Stimulated activated CD8-positive, alpha-beta memory T cell treated with anti-CD3 and anti-CD28 coated beads, Interleukin-4, amount 100 ng/mL, for 24 hours (primary cell): Measurements from ENCODE around the gene SLC23A2.
A peak's percentile ranks its signal among the peaks of the same experiment; 100 is the strongest.
"Not testable (repeated sequence)": the region's sequence is repeated elsewhere in the genome, so short reads cannot be mapped to it uniquely, and the experiment has no call there.

ENCODE experiments used
- DNase-seq: peaks from one replicate; pipeline ENCODE4 v3.0.0-alpha.2; 2020; ENCODE audit warnings: low read depth

Gene SLC23A2

GRCh38 chr20:5001174-5002076 lies at the start of gene SLC23A2:
Gene SLC23A2, minus strand, starts transcription at chr20:5001510. Its CDS starts 68,948 bp downstream, at chr20:4932562.
- DNase-seq, result peak; percentile 33

DNA sequence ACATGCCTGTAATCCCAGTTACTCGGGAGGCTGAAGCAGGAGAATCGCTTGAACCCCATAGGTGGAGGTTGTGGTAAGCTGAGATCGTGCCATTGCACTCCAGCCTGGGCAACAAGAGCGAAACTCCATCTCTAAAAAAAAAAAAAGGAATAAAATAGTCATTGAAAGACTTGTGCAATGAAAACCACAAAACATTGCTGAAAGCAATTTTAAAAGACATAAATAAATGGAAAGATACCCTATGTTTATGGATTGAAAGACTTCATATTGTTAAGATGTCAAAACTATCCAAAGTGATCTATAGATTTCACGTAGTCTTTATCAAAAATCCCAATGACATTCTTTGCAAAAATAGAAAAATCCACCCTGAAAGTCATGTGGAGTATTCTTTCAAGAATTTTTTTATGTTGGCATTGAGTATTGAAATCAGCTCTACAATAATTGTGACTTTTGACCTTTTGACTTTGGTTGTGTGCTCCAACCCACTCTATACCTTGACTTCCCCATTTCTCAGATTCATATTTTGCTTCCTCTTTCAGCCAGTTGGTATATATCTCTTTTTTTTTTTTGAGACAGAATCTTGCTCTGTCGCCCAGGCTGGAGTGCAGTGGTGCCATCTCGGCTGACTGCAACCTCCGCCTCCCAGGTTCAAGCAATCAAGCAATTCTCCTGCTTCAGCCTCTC lies 45.5 kb upstream of the SLC23A2 start:
- DNase-seq, result no peak

DNA sequence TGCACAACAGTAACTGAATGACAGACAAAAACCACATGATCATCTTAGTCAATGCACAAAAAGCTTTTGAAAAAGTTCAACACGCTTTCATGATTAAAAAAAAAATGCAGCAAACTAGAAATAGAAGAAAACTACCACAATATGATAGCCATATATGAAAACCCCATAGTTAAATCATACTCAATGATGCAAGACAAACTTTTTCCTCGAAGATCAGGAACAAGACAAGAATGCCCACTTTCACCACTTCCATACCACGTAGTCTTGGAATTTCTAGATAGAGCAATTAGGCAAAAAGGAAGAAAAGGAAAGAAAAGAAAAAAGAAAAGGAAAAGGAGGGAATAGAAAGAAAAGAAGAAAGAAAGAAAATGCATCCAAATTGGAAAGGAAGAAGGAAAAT lies 44.6 kb upstream of the SLC23A2 start:
- no peak for DNase-seq

DNA sequence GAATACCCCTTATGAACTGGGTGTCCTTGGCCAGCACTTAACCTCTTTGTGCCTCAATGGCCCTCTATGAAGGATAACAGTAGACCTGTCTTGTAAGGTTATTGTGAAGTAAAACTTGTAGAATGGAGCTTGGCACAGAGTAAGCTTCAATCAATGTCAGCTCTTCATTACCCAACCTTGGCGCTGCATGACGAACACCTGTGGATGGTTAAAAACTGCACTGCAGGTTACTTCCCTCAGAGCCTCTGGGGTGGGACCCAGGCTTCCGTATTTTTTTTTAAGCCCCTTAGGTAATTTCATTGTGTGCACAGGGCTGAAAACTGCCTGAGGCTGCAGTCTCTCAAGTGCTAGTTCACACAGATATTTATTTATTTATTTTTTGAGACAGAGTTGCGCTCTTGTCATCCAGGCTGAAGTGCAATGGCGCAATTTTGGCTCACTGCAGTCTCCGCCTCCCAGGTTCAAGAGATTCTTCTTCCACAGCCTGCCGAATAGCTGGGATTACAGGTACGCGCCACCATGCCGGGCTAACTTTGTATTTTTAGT lies 42.8 kb upstream of the SLC23A2 start:
- no peak for DNase-seq

DNA sequence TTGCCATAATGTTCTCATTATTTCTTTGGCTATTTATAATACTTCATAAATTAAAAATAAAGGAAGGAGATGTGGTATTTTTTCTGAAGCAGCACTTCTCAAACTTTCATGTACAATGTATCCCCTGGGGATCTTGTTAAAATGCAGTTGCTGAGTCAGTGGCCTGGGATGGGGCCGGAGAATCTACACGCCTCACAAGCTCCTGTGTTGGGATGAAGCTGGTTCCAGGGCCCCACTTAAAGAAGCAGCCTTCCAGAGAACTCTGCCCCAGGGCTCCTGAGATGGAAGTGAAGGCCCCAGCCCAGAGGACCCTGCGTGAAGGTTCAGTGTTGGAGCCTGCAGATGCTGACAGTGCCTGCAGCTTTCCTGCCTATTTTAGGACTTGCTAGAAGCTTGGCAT lies 40.1 kb upstream of the SLC23A2 start:
- no peak for DNase-seq

GRCh38 chr20:5040345-5040744 lies 39.0 kb upstream of the SLC23A2 start:
- DNase-seq, result no peak

DNA sequence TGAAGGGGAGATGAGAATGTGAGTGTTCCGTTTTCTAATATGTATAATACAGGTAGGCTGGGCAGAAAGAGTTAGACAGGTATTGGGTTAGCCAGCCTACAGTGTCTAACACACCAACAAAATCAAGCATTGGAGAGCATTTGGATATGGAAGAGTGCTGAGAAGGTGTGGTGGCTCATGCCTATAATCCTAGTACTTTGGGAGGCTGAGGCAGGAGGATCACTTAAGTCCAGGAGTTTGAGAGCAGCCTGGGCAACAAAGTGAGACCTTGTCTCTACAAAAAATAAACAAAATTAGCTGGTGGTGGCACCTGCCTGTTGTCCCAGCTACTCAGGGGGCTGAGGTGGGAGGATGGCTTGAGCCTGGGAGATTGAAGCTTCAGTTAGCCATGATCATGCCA lies 38.6 kb upstream of the SLC23A2 start:
- DNase-seq, result no peak

GRCh38 chr20:5039255-5039657 lies 37.9 kb upstream of the SLC23A2 start:
- peak; percentile 48 for DNase-seq

DNA sequence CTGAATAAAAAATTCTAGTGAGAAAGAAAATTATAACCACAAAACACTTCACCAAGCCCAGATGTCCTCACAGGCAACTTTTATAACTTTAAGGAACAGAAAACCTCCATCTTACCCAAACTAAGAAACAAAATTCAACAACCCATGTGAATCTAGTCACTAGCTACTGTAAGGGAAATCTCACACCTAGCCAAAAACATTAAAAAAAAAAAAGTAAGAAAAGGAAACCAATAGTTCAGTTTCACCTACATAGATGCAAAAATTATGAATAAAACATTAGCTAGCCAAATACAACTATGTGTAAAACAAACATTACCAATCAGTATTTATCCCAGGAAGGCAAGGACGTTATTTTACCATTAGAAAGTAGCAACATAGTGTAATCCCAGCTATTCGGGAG lies 35.5 kb upstream of the SLC23A2 start:
- no peak for DNase-seq

DNA sequence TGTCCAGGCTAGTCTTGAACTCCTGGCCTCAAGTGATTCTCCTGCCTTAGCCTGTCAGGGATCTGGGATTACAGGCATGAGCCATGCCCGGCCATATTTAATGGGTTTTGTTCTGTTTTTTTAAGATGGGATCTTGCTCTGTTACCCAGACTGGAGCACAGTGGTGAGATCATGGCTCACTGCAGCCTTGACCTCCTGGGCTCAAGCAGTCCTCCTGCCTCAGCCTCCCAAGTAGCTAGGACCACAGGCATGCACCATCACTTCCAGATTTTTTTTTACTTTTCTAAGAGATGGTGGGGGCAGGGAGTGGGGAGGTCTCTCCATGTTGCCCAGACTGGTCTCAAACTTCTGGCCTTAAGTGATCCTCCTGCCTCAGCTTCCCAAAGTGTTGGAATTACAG lies 34.2 kb upstream of the SLC23A2 start:
- DNase-seq, result not testable (repeated sequence)

- no peak for DNase-seq
Measured at GRCh38 chr20:5033566-5033965, 32.3 kb upstream of the SLC23A2 start.

DNA sequence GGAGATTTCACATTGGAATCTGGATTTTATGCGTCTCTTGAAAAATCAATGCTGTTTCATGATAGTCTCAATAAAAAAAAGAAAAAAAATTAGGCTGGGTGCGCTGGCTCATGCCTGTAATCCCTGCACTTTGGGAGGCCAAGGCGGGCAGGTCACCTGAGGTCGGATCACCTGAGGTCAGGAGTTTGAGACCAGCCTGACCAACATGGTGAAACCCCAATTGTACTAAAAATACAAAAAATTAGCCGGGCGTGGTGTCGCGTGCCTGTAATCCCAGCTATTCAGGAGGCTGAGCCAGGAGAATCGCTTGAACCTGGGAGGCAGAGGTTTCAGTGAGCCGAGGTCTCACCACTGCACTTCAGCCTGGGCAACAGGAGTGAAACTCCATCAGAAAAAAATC lies 30.4 kb upstream of the SLC23A2 start:
- DNase-seq, result not testable (repeated sequence)

- DNase-seq, result no peak
Measured at GRCh38 chr20:5031206-5031557, 29.9 kb upstream of the SLC23A2 start.

GRCh38 chr20:5030348-5031205 lies 29.3 kb upstream of the SLC23A2 start:
- DNase-seq, result no peak

- DNase-seq, result not testable (repeated sequence)
Measured at GRCh38 chr20:5028258-5029059, 27.1 kb upstream of the SLC23A2 start.

- DNase-seq, result no peak
Measured at GRCh38 chr20:5024982-5025381, 23.7 kb upstream of the SLC23A2 start.

- DNase-seq, result no peak
Measured at GRCh38 chr20:5024103-5024502, 22.8 kb upstream of the SLC23A2 start.

- not testable (repeated sequence) for DNase-seq
Measured at GRCh38 chr20:5023171-5023570, 21.9 kb upstream of the SLC23A2 start.

DNA sequence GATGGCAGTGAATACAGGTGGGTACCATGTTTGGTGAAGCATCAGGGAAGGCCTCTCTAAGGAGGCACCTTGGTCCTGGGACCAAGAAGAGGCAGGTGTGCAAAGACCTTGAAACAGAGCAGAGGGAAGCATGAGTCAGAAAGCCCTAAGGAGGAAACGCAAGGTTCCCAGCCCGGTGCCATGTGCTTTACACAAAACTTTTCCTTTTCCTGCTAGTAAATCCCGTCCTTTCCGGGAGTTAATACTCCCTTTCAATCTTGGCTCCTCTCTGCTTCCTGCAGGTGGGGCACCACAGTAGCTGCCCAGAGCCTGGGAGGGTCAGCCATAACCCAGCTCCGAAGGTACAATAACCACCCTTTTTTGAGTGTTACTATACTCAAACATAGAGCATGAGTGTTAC lies 19.4 kb upstream of the SLC23A2 start:
- DNase-seq, result no peak

DNA sequence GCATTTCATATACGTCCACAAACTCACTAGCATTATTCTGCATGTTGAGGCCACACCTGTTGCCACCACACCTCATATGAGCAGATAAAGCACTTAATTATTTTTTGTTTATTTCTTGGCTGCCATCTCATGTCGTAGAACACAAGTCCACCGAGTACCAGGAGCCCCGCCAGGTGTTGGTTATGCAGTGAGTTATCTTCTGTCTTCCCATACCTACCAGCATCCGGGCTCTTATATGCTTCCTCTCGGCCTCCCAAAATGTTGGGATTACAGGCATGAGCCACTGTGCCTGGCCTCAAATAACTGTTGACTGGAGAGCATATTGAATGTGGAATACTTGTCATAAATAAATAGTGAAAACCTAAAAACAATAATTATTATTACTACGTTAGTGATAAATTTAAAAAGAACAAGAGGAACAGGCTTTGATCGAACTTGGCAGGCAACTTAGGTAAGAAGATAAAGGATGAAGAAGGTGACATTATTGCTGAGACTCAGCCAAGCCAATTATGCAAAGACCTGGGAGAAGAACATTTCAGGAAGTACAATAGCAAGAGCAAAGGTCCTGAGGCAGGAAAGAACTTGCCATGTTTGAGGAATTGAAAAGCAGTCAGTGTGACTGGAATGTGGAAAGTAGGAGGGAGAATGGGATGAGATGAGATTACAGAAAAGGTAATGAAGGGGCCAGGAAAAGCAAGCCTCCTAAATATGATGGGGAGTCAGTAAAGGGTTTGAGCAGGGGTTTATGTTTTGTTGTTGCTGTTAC lies 12.6 kb upstream of the SLC23A2 start:
- DNase-seq, result no peak

- no peak for DNase-seq
Measured at GRCh38 chr20:5008759-5009158, 7.4 kb upstream of the SLC23A2 start.
